ENCODE data around the gene PTPRT. TPM values are rescaled to one million over a fixed set of nuclear protein-coding genes. Genes with fewer than 3 reads are reported as not detected.
A peak's percentile ranks its signal among the peaks of the same experiment; 100 is the strongest.

Gene PTPRT
- total RNA-seq, 2 experiments from 2014 or later: not detected

DNA sequence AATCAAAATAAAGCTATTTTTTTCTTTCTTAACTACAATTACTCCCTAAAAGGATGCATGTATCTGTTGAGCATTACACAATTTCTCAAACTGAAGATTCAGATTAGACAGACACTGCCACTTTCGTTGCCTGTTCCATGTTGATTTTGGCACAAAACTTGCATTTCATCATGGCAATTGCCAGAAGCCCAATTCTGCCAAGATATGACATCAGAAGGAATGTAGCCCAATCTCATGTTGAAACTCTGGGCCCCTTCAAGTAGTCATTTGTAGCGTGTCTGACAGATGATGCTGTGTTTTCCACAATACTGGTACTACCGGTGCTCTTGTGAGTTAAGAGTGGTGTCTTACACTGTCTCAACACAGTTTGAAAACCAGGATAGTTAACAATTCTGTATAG is 705.4 kb downstream of the PTPRT start:
- TF ChIP-seq, protein P1, sequence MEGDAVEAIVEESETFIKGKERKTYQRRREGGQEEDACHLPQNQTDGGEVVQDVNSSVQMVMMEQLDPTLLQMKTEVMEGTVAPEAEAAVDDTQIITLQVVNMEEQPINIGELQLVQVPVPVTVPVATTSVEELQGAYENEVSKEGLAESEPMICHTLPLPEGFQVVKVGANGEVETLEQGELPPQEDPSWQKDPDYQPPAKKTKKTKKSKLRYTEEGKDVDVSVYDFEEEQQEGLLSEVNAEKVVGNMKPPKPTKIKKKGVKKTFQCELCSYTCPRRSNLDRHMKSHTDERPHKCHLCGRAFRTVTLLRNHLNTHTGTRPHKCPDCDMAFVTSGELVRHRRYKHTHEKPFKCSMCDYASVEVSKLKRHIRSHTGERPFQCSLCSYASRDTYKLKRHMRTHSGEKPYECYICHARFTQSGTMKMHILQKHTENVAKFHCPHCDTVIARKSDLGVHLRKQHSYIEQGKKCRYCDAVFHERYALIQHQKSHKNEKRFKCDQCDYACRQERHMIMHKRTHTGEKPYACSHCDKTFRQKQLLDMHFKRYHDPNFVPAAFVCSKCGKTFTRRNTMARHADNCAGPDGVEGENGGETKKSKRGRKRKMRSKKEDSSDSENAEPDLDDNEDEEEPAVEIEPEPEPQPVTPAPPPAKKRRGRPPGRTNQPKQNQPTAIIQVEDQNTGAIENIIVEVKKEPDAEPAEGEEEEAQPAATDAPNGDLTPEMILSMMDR (IDR thresholded peaks at IDR 0.05): no peak
- CTCF ChIA-PET: no interaction called here
- POLR2A ChIA-PET: no interaction called here
- DNase-seq: no peak
- H3K4me3 Mint-ChIP-seq: no peak overlapping the region
- intact Hi-C loops (cut with micrococcal nuclease): no loop called here
- ATAC-seq: no peak
- H3K27me3 Mint-ChIP-seq: no peaks in the 10 kb centered on the region
- no peaks in the 10 kb centered on the region for H3K9me3 Mint-ChIP-seq
- no peaks in the 10 kb centered on the region for H3K4me1 Mint-ChIP-seq (ENCODE audit: low read depth)
- no peak overlapping the region for H3K27ac Mint-ChIP-seq
- no peaks in the 10 kb centered on the region for H3K36me3 Mint-ChIP-seq (ENCODE audit: low read depth)

DNA sequence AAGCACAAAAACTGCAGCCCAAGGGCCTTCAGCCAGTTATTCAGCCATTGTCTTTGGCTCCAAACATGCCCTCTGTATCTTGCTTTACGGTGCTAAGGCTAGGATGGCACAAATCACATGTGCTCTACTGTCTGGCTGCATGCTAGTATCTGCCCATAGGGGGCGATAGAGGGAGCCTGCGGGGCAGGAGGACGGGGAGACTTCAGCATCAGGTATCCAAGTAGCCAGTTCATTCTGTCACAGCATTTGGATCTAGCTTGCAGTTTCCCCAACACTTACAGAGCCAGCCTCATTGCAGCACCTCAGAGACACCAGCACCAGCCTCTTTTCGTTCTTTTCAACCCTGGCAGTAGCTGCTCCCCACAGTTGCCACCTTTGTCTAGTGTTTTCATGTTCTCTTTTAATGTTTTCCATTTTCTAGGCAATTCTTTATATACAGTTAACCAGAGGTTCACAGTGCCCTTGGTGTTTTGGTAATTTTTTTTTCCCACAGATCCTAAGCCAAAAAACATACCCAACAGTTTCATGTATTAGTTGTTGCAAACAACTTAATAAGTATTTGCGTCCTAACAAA is 705.9 kb downstream of the PTPRT start:
- Mint-ChIP-seq H3K27ac (no peak overlapping the region), H3K36me3 (ENCODE audit: low read depth) (no peaks in the 10 kb centered on the region), H3K4me3 (no peak overlapping the region), H3K27me3 (no peaks in the 10 kb centered on the region), H3K4me1 (ENCODE audit: low read depth) (no peaks in the 10 kb centered on the region), H3K9me3 (no peaks in the 10 kb centered on the region)
- intact Hi-C loops (cut with micrococcal nuclease): no loop called here
- no peak for ATAC-seq
- ChIA-PET CTCF (no interaction called here), POLR2A (no interaction called here)
- TF ChIP-seq, protein P1 (IDR thresholded peaks at IDR 0.05): peak; percentile 35
- peak; percentile 32 for DNase-seq

DNA sequence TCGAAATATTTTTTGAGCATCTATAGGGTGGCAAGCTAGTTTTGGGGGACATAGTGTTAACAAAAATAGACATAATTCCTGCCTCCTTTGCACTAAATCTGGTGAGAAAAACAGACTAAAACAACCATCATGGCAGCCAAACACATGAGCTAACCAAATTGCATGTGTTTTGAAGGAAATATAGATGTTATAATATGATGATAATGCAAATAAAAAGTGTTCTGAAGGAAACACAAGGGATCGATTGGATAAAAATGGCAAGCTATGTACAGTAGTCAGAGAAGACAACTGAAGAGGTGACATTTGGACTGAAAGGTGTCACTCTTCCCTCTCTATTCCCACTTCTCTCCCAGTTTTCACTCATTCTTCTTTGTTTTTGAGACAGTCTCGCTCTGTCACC is 706.9 kb downstream of the PTPRT start:
- intact Hi-C loops (cut with micrococcal nuclease): no loop called here
- Mint-ChIP-seq H3K9me3 (no peaks in the 10 kb centered on the region), H3K27ac (no peak overlapping the region), H3K27me3 (no peaks in the 10 kb centered on the region), H3K36me3 (ENCODE audit: low read depth) (no peaks in the 10 kb centered on the region), H3K4me1 (ENCODE audit: low read depth) (no peaks in the 10 kb centered on the region), H3K4me3 (no peak overlapping the region)
- CTCF ChIA-PET: no interaction called here
- TF ChIP-seq, protein P1 (IDR thresholded peaks at IDR 0.05): no peak
- no peak for DNase-seq
- POLR2A ChIA-PET: no interaction called here
- no peak for ATAC-seq

DNA sequence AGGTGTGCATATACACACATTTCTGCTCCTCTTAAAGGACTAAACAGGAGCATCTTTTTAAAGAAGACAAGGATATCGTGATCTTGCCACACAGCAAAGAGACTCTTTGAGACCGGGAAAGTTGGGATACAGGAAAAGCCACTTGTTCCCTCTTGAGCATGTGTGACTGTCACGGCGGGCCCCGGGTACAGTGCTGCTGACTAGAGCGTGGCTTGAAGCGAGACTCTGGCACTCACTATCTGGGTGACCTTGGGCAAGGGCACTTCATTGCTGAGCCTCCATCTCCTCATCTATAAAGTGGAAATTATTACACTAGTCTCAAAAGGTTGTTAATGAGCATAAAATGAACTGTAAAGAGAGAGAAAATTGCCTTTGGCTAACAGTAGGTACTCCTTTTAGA is 713.9 kb downstream of the PTPRT start:
- ATAC-seq (no peak), DNase-seq (no peak)
- Mint-ChIP-seq H3K4me1 (ENCODE audit: low read depth) (no peaks in the 10 kb centered on the region), H3K9me3 (no peaks in the 10 kb centered on the region), H3K27ac (no peak overlapping the region), H3K36me3 (ENCODE audit: low read depth) (no peaks in the 10 kb centered on the region), H3K4me3 (no peak overlapping the region), H3K27me3 (no peaks in the 10 kb centered on the region)
- intact Hi-C loops (cut with micrococcal nuclease): no loop called here
- TF ChIP-seq, protein P1 (IDR thresholded peaks at IDR 0.05): no peak
- ChIA-PET POLR2A (no interaction called here), CTCF (no interaction called here)

DNA sequence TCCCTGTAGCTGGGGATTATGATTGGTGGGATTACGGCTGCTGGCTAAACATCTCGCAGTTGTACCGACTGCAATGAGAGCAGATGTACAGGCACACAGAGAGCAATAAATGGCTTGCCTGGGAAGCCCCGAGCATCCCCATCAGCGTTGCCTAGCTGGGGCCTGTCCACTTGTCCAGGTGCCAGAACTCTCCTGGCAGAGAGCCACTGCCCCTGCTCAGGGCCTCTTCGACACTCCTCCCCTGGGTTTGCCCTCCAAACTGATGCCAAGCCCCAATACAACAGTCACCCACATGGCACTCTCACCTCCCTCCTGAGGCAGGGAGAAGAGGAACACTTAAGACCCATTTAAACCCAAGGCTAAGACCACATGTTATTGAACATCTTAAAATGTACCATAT is 715.1 kb downstream of the PTPRT start:
- CTCF ChIA-PET: no interaction called here
- TF ChIP-seq, protein P1 (IDR thresholded peaks at IDR 0.05): no peak
- POLR2A ChIA-PET: no interaction called here
- Mint-ChIP-seq H3K36me3 (ENCODE audit: low read depth) (no peaks in the 10 kb centered on the region), H3K9me3 (no peaks in the 10 kb centered on the region), H3K27me3 (no peaks in the 10 kb centered on the region), H3K27ac (no peak overlapping the region), H3K4me1 (ENCODE audit: low read depth) (no peaks in the 10 kb centered on the region), H3K4me3 (no peak overlapping the region)
- no peak for DNase-seq
- intact Hi-C loops (cut with micrococcal nuclease): no loop called here
- ATAC-seq: no peak

All from activated CD8-positive, alpha-beta T cell treated with anti-CD3 and anti-CD28 coated beads for 36 hours (primary cell).